CD14-positive monocyte (primary cell): ENCODE results near the gene PIGO. TPM values are rescaled to one million over a fixed set of nuclear protein-coding genes. Genes with fewer than 3 reads are reported as not detected.

Experiments
- DNase-seq, 3 donors: peaks; one replicate each; pipeline ENCODE4 v3.0.0-alpha.2; 2011 to 2022
- H2AFZ ChIP-seq: 2 replicates; pipeline ENCODE4 v1.6.0; 2012; ENCODE audit warnings: mild to moderate bottlenecking, low read depth, low read length, inconsistent platforms; ENCODE audit not compliant: insufficient read depth, poor library complexity, severe bottlenecking
- H3K27ac ChIP-seq, 2 donors: 1 replicate in 1 of 2; 2 replicates in 1 of 2; pipeline ENCODE4 v1.5.1; 2012 to 2013; ENCODE audit warnings: low read length in 2 of 2, control low read depth in 1 of 2, inconsistent platforms in 1 of 2, low read depth in 1 of 2, mild to moderate bottlenecking in 1 of 2
- H3K27me3 ChIP-seq, 2 donors: one replicate each; pipeline versions ENCODE4 v1.6.0 to v1.6.1; 2011 to 2013; ENCODE audit warnings: low read length in 2 of 2; ENCODE audit not compliant: control insufficient read depth in 2 of 2, insufficient read depth in 2 of 2
- H3K36me3 ChIP-seq, 2 donors: replicated peaks in 1 of 2; 1 replicate in 1 of 2; 2 replicates in 1 of 2; pipeline versions ENCODE4 v1.5.1 to v1.6.1; 2012 to 2013; ENCODE audit warnings: low read length in 2 of 2, control low read depth in 1 of 2, inconsistent platforms in 1 of 2, mild to moderate bottlenecking in 1 of 2; ENCODE audit not compliant: insufficient read depth in 2 of 2, control insufficient read depth in 1 of 2
- H3K4me1 ChIP-seq, 2 donors: 1 replicate in 1 of 2; 2 replicates in 1 of 2; pipeline versions ENCODE4 v1.5.1 to v1.6.1; 2012 to 2013; ENCODE audit warnings: low read length in 2 of 2, control low read depth in 1 of 2, inconsistent platforms in 1 of 2, mild to moderate bottlenecking in 1 of 2, moderate library complexity in 1 of 2; ENCODE audit not compliant: insufficient read depth in 2 of 2, control insufficient read depth in 1 of 2
- H3K4me2 ChIP-seq: replicated peaks from 2 replicates; pipeline ENCODE3; 2012; ENCODE audit warnings: low read length, moderate library complexity, mild to moderate bottlenecking; ENCODE audit not compliant: poor library complexity, severe bottlenecking; ENCODE audit errors: extremely low read depth
- H3K4me3 ChIP-seq, 3 experiments: fragments of 200-600 bp in 1 of 3; sonication (generic) in 1 of 3; replicated peaks in 1 of 3; 1 replicate in 2 of 3; 2 replicates in 1 of 3; pipeline ENCODE4 v1.5.1; 2011 to 2013; ENCODE audit warnings: low read length in 3 of 3, mild to moderate bottlenecking in 3 of 3, control low read depth in 2 of 3, low read depth in 2 of 3, inconsistent platforms in 1 of 3, moderate library complexity in 1 of 3
- H3K79me2 ChIP-seq: 2 replicates; pipeline ENCODE4 v1.6.0; 2012; ENCODE audit warnings: mild to moderate bottlenecking, control low read depth, inconsistent platforms, low read length, moderate library complexity; ENCODE audit not compliant: insufficient read depth
- H3K9ac ChIP-seq: 2 replicates; pipeline ENCODE4 v1.6.0; 2017; ENCODE audit warnings: low read length, mild to moderate bottlenecking; ENCODE audit not compliant: insufficient read depth, poor library complexity, severe bottlenecking
- H3K9me3 ChIP-seq, 2 donors: replicated peaks in 1 of 2; 1 replicate in 1 of 2; 2 replicates in 1 of 2; pipeline versions ENCODE4 v1.5.1 to v1.6.1; 2012 to 2013; ENCODE audit warnings: low read length in 2 of 2, control low read depth in 1 of 2; ENCODE audit not compliant: control insufficient read depth in 1 of 2, insufficient read depth in 1 of 2
- H4K20me1 ChIP-seq: 2 replicates; pipeline ENCODE4 v1.6.0; 2012; ENCODE audit warnings: mild to moderate bottlenecking, low read length, control low read depth, moderate library complexity; ENCODE audit not compliant: insufficient read depth
- H3K27ac Mint-ChIP-seq, 7 donors: one replicate each; pipeline ENCODE4 v1.8.0; 2020; ENCODE audit warnings: mild to moderate bottlenecking in 7 of 7, mixed read lengths in 7 of 7, moderate library complexity in 6 of 7, inconsistent platforms in 2 of 7
- H3K27me3 Mint-ChIP-seq, 3 donors: one replicate each; pipeline ENCODE4 v1.8.0; 2021 to 2022; ENCODE audit warnings: low read depth in 3 of 3, mild to moderate bottlenecking in 3 of 3, mixed read lengths in 3 of 3, moderate library complexity in 3 of 3, inconsistent platforms in 1 of 3
- H3K36me3 Mint-ChIP-seq, 2 donors: one replicate each; pipeline ENCODE4 v1.8.0; 2020; ENCODE audit warnings: mixed read lengths in 2 of 2, inconsistent platforms in 1 of 2, mild to moderate bottlenecking in 1 of 2
- H3K4me1 Mint-ChIP-seq: one replicate; pipeline ENCODE4 v1.8.0; 2020; ENCODE audit warnings: mild to moderate bottlenecking, mixed read lengths
- H3K4me3 Mint-ChIP-seq, 2 donors: one replicate each; pipeline ENCODE4 v1.8.0; 2020; ENCODE audit warnings: mild to moderate bottlenecking in 2 of 2, mixed read lengths in 2 of 2, moderate library complexity in 1 of 2
- H3K9me3 Mint-ChIP-seq, 7 donors: one replicate each; pipeline ENCODE4 v1.8.0; 2020 to 2022; ENCODE audit warnings: mixed read lengths in 7 of 7, mild to moderate bottlenecking in 6 of 7, moderate library complexity in 6 of 7, inconsistent platforms in 2 of 7
- CTCF ChIP-seq: fragments of 200-600 bp; IDR thresholded peaks from one replicate; pipeline ENCODE4 v1.8.0; 2022; ENCODE audit warnings: antibody characterized with exemption, mild to moderate bottlenecking
- WGBS: methylation state at CpG from one replicate; pipeline ENCODE4 v1.1.5; 2013; ENCODE audit warnings: missing lambda C conversion rate; ENCODE audit not compliant: insufficient coverage; 5-methylcytosine and 5-hydroxymethylcytosine counted together
- intact Hi-C, 2 donors: fragments of 100-400 bp; cut with micrococcal nuclease; formaldehyde crosslinking; loops; one replicate each; pipeline versions ENCODE4 v1.15.0 to v1.15.1; 2023
- polyA plus RNA-seq, 3 donors: library from polyadenylated mRNA; depleted of rRNA in 1 of 3; unstranded in 2 of 3; stranded (reverse) in 1 of 3; fragments of 300-500 nt in 2 of 3; fragments of >200 nt in 1 of 3; fragmentation: Illumina TruSeq in 2 of 3; gene quantifications; 1 replicate in 2 of 3; 2 replicates in 1 of 3; pipeline ENCODE4 v1.2.3, GENCODE V29; 2012 to 2021

PIGO gene
- polyA plus RNA-seq, 3 donors: 15.7 to 19.1 (median 17.3) TPM

- H3K9ac ChIP-seq: no peak overlapping the region
- TF ChIP-seq CTCF: no peak
- H2AFZ ChIP-seq: no peak overlapping the region
- no peak for DNase-seq
- H3K4me3 ChIP-seq: no peak overlapping the region
- Mint-ChIP-seq H3K9me3 (no peaks in the 10 kb centered on the region), H3K27ac (peak overlapping the region in 2 of 7 donors; percentile 37 to 40), H3K4me1 (peaks cover 38% of the 10 kb centered on the region), H3K36me3 (peaks cover 5 to 13% of the 10 kb centered on the region in 2 donors), H3K4me3 (no peak overlapping the region), H3K27me3 (no peaks in the 10 kb centered on the region)
- H3K27ac ChIP-seq: peak overlapping the region in 1 of 2 donors; percentile 32
- intact Hi-C loops: loop anchor here (5.0 to 10.0 kb wide), 3 partner anchors 38 to 90 kb away; partner anchors contain the start of gene DNAJB5 (in 1 of the 2)
- peaks cover 21% of the 10 kb centered on the region for H4K20me1 ChIP-seq
- H3K4me2 ChIP-seq: no peak overlapping the region
- H3K79me2 ChIP-seq: peaks cover 39% of the 10 kb centered on the region
- H3K9me3 ChIP-seq: no peaks in the 10 kb centered on the region
- no peaks in the 10 kb centered on the region for H3K27me3 ChIP-seq
- peaks cover 31 to 48% of the 10 kb centered on the region in 2 donors for H3K4me1 ChIP-seq
- peaks cover 2 to 14% of the 10 kb centered on the region in 2 donors for H3K36me3 ChIP-seq
- WGBS: 97% methylated on average over 8 of the region's 8 CpGs
Measured at GRCh38 chr9:35074791-35075190, 21.6 kb downstream of the PIGO start.

GRCh38 chr9:35074141-35074540, 22.2 kb downstream of the PIGO start:
- Histone ChIP-seq H3K27ac (no peak overlapping the region), H3K79me2 (peaks cover 44% of the 10 kb centered on the region), H3K9me3 (no peaks in the 10 kb centered on the region), H4K20me1 (peaks cover 28% of the 10 kb centered on the region), H2AFZ (no peak overlapping the region), H3K27me3 (no peaks in the 10 kb centered on the region), H3K4me2 (no peak overlapping the region), H3K9ac (no peak overlapping the region), H3K4me3 (no peak overlapping the region), H3K36me3 (peaks cover 2 to 16% of the 10 kb centered on the region in 2 donors), H3K4me1 (peaks cover 29 to 48% of the 10 kb centered on the region in 2 donors)
- H3K9me3 Mint-ChIP-seq: no peaks in the 10 kb centered on the region
- H3K4me3 Mint-ChIP-seq: no peak overlapping the region
- 100% methylated on average over 1 of the region's 6 CpGs for WGBS
- H3K27ac Mint-ChIP-seq: peak overlapping the region in 2 of 7 donors; percentile 73 to 95
- DNase-seq: no peak
- H3K27me3 Mint-ChIP-seq: no peaks in the 10 kb centered on the region
- no peak for TF ChIP-seq CTCF
- peaks cover 40% of the 10 kb centered on the region for H3K4me1 Mint-ChIP-seq
- intact Hi-C loops: loop anchor here (5.0 to 10.0 kb wide), 3 partner anchors 38 to 89 kb away; partner anchors contain the start of gene DNAJB5 (in 1 of the 2)
- peaks cover 5 to 17% of the 10 kb centered on the region in 2 donors for H3K36me3 Mint-ChIP-seq
